OCI-LY3 (cell line): Measurements from ENCODE around the gene SERPINA10.

Experiments
- H2AFZ ChIP-seq: fragments of 200-600, 300-600 bp; shearing (Covaris generic); 2 replicates; pipeline ENCODE4 v1.6.0; 2014; ENCODE audit warnings: antibody characterized with exemption, low read depth, low read length
- H3K27ac ChIP-seq: fragments of 200-600, 300-600 bp; sonication (generic); 2 replicates; pipeline ENCODE4 v1.5.1; 2014; ENCODE audit warnings: mild to moderate bottlenecking, low read length, moderate library complexity, mixed read lengths
- H3K27me3 ChIP-seq: fragments of 200-600, 300-600 bp; sonication (generic); 2 replicates; pipeline ENCODE4 v1.6.1; 2014; ENCODE audit warnings: low read depth, low read length, mixed read lengths
- H3K36me3 ChIP-seq: fragments of 200-600, 300-600 bp; sonication (generic); replicated peaks from 2 replicates; pipeline ENCODE3; 2014; ENCODE audit warnings: low read depth, low read length, mixed read lengths
- H3K4me1 ChIP-seq: fragments of 300-600, 200-600 bp; sonication (generic); 2 replicates; pipeline ENCODE4 v1.6.1; 2014; ENCODE audit warnings: low read length, mixed read lengths
- H3K4me2 ChIP-seq: fragments of 200-600, 300-600 bp; sonication (generic); 2 replicates; pipeline ENCODE4 v1.6.1; 2014; ENCODE audit warnings: low read length, mixed read lengths
- H3K4me3 ChIP-seq: fragments of 300-600, 200-600 bp; sonication (generic); 2 replicates; pipeline ENCODE4 v1.5.1; 2014; ENCODE audit warnings: antibody characterized with exemption, mild to moderate bottlenecking, low read length, moderate library complexity
- H3K79me2 ChIP-seq: fragments of 300-600, 200-600 bp; shearing (Covaris generic); 2 replicates; pipeline ENCODE4 v1.6.1; 2014; ENCODE audit warnings: mild to moderate bottlenecking, low read length, mixed read lengths
- H3K9ac ChIP-seq: fragments of 300-600, 200-600 bp; shearing (Covaris generic); 2 replicates; pipeline ENCODE4 v1.6.0; 2014; ENCODE audit warnings: mild to moderate bottlenecking, low read length, moderate library complexity
- H3K9me3 ChIP-seq: fragments of 200-600, 300-600 bp; shearing (Covaris generic); 2 replicates; pipeline ENCODE4 v1.6.1; 2014; ENCODE audit warnings: low read length, mixed read lengths; ENCODE audit not compliant: insufficient read depth
- H4K20me1 ChIP-seq: fragments of 200-600, 300-600 bp; sonication (generic); 2 replicates; pipeline ENCODE4 v1.6.1; 2016; ENCODE audit warnings: low read length, mixed read lengths; ENCODE audit not compliant: insufficient read depth
- EZH2phosphoT487 ChIP-seq: fragments of 200-600 bp; shearing (Covaris generic); IDR thresholded peaks from 2 replicates; pipeline ENCODE4 v1.6.1; 2018; ENCODE audit warnings: antibody characterized with exemption, mixed run types, low read depth
- TF ChIP-seq, protein P1 (sequence below): fragments of 200-600, 300-600 bp; sonication (generic); IDR thresholded peaks from 2 replicates; pipeline ENCODE4 v1.5.1; 2014; ENCODE audit warnings: antibody characterized with exemption, low read length, low read depth

Gene SERPINA10, protein sequence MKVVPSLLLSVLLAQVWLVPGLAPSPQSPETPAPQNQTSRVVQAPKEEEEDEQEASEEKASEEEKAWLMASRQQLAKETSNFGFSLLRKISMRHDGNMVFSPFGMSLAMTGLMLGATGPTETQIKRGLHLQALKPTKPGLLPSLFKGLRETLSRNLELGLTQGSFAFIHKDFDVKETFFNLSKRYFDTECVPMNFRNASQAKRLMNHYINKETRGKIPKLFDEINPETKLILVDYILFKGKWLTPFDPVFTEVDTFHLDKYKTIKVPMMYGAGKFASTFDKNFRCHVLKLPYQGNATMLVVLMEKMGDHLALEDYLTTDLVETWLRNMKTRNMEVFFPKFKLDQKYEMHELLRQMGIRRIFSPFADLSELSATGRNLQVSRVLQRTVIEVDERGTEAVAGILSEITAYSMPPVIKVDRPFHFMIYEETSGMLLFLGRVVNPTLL

DNA sequence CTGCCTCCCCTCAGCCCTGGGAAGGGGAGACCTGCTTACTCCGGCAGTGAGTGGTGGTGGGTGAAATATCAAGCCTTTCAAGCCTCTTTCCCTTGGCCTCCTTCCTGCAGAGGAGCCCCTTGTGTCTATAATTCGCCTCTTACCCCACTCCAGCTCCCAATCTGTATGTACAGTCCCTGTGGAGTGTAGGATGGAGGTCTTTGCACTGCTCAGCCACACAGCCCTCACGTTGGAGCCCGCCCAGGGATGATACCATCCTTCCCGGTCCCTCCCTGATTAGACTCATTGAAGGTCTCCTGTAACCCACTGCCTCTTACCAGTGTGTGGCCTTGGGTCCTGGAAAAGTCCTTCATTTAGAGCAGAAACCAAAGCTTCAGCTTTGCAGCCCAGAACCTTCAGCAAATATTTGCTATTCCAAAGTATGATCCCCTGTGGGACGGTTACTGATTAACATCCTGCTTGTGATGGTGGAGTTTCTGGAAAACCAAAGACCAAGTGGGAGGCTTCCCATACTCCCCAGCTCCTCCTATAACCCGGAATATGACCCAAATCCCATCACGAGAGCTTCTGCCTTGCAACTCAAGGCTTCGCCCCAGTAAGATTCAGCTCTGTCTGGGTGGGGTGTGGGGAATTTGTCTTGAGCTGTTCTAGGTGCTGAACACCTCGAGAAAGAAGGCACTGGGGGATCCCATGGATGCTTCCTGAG lies at the start of gene SERPINA10:
Gene SERPINA10, minus strand, starts transcription at position 397 of the 706 bp plus-strand sequence. CDS start 2,675 bp downstream, outside the sequence.
- Histone ChIP-seq H3K27me3 (no peaks in the 10 kb centered on the region), H3K79me2 (no peaks in the 10 kb centered on the region), H3K36me3 (peaks cover 7% of the 10 kb centered on the region), H3K9me3 (peaks cover 8% of the 10 kb centered on the region; the same call in 1 of the 2 replicates), H3K27ac (no peak within 1 kb of the TSS), H4K20me1 (no peaks in the 10 kb centered on the region), H3K4me1 (peaks cover 5% of the 10 kb centered on the region; the same call in 1 of the 2 replicates), H2AFZ (no peak within 1 kb of the TSS), H3K4me3 (no peak within 1 kb of the TSS), H3K4me2 (no peak within 1 kb of the TSS), H3K9ac (no peak within 1 kb of the TSS)
- no peak for TF ChIP-seq EZH2phosphoT487
- TF ChIP-seq, protein P1, sequence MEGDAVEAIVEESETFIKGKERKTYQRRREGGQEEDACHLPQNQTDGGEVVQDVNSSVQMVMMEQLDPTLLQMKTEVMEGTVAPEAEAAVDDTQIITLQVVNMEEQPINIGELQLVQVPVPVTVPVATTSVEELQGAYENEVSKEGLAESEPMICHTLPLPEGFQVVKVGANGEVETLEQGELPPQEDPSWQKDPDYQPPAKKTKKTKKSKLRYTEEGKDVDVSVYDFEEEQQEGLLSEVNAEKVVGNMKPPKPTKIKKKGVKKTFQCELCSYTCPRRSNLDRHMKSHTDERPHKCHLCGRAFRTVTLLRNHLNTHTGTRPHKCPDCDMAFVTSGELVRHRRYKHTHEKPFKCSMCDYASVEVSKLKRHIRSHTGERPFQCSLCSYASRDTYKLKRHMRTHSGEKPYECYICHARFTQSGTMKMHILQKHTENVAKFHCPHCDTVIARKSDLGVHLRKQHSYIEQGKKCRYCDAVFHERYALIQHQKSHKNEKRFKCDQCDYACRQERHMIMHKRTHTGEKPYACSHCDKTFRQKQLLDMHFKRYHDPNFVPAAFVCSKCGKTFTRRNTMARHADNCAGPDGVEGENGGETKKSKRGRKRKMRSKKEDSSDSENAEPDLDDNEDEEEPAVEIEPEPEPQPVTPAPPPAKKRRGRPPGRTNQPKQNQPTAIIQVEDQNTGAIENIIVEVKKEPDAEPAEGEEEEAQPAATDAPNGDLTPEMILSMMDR, result no peak

DNA sequence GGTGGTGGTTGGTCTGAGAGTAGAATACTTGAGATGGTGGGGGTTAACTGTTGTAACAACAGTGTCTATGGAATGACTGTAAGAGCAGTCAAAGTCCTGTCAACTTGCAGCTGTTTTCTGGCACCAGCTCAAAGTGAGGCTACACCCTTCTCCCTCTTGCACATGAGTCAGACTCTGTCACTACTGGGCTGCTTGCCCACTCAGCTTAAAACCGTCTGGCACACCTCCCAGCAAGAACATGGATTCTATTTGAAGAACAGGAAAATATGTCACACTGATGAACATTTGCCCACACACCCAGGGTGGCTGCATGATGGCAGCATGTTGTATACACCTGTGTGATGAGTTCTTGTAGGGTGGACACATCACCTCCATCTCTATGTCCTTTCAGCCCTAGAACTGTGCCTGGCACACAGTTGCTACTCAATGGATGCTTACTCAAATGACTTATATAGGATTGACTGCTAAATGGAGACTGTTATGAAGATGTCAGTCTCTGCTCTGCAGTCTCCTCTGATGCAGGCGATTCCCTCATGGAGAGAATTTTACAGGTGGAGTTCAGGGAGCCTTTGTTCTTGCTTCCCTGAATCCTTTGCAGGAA lies 49.4 kb upstream of the SERPINA10 start:
- no peak overlapping the region for H3K27ac ChIP-seq
- H3K4me3 ChIP-seq, result no peak overlapping the region
- no peaks in the 10 kb centered on the region for H4K20me1 ChIP-seq
- TF ChIP-seq EZH2phosphoT487, result no peak
- TF ChIP-seq, protein P1, result no peak
- no peak overlapping the region for H2AFZ ChIP-seq
- H3K4me2 ChIP-seq, result no peak overlapping the region
- H3K9ac ChIP-seq, result no peak overlapping the region
- H3K79me2 ChIP-seq, result no peaks in the 10 kb centered on the region
- H3K4me1 ChIP-seq, result peaks cover 36% of the 10 kb centered on the region
- H3K36me3 ChIP-seq, result peaks cover 45% of the 10 kb centered on the region
- no peaks in the 10 kb centered on the region for H3K27me3 ChIP-seq
- H3K9me3 ChIP-seq, result peaks cover 43% of the 10 kb centered on the region

DNA sequence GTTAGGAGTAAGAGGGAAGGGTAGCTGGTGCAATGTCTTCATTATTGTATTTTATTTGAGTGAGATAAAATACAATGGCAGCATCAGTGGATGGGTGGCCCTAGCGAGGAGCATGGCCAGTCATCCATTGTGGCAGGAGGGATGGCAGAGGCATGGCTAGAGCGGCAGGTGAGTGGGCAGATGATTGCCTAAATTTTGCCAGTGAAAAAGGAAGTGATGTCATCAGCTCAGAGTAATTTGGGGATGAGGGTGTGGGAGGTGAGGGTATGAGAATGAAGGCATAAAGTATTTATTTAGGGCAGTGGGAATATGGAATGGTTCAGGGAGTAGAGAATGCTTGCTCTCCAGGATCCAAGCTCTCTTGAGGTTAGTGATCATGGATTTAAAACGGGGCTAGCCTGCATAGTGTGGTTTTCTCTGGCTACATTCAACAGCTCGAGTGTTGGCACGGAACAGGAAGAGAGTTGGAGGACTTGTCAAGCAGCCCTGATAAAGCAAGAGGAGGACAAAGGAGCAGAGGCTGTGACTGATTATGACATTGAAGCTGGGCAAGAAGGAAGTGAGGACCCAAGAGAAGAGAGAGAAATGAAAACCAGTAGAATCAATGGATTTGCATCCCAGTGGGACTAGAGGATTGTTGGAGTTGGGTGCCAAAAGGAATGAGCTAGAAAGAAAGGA lies 48.7 kb upstream of the SERPINA10 start:
- H3K4me1 ChIP-seq, result peaks cover 30% of the 10 kb centered on the region

More for the DNA sequence above, 48.7 kb upstream of the SERPINA10 start:
- no peak overlapping the region for H3K4me3 ChIP-seq
- no peaks in the 10 kb centered on the region for H3K79me2 ChIP-seq
- H3K27me3 ChIP-seq, result no peaks in the 10 kb centered on the region
- peaks cover 38% of the 10 kb centered on the region for H3K36me3 ChIP-seq
- no peak overlapping the region for H3K27ac ChIP-seq
- TF ChIP-seq, protein P1, result no peak
- no peak for TF ChIP-seq EZH2phosphoT487
- peaks cover 36% of the 10 kb centered on the region for H3K9me3 ChIP-seq
- no peaks in the 10 kb centered on the region for H4K20me1 ChIP-seq
- no peak overlapping the region for H2AFZ ChIP-seq
- no peak overlapping the region for H3K9ac ChIP-seq
- H3K4me2 ChIP-seq, result no peak overlapping the region
